GM12865 (cell line): ENCODE measurements around the gene UNC45B.

Experiments
- DNase-seq: peaks from one replicate; pipeline ENCODE4 v3.0.0; 2010; ENCODE audit warnings: low read depth
- H3K4me3 ChIP-seq: 2 replicates; pipeline ENCODE4 v1.5.1; 2011; ENCODE audit warnings: mild to moderate bottlenecking, low read depth, low read length, control low read depth
- CTCF ChIP-seq: IDR thresholded peaks from 2 replicates; pipeline ENCODE4 v1.5.1; 2011; ENCODE audit warnings: low read length, control low read depth, low read depth, inconsistent platforms; ENCODE audit not compliant: insufficient read depth; ENCODE audit errors: missing control alignments

The UNC45B gene

GRCh38 chr17:35162755-35163154 is 15.1 kb downstream of the UNC45B start:
- DNase-seq: no peak
- H3K4me3 ChIP-seq: no peak overlapping the region

GRCh38 chr17:35163886-35164285 is 16.3 kb downstream of the UNC45B start:
- DNase-seq: no peak

More at GRCh38 chr17:35162755-35163154, 15.1 kb downstream of the UNC45B start:
- TF ChIP-seq CTCF: no peak

GRCh38 chr17:35164716-35165115 is 17.1 kb downstream of the UNC45B start:
- no peak for TF ChIP-seq CTCF
- H3K4me3 ChIP-seq: no peak overlapping the region
- no peak for DNase-seq

More at GRCh38 chr17:35163886-35164285, 16.3 kb downstream of the UNC45B start:
- TF ChIP-seq CTCF: no peak
- H3K4me3 ChIP-seq: no peak overlapping the region

DNA sequence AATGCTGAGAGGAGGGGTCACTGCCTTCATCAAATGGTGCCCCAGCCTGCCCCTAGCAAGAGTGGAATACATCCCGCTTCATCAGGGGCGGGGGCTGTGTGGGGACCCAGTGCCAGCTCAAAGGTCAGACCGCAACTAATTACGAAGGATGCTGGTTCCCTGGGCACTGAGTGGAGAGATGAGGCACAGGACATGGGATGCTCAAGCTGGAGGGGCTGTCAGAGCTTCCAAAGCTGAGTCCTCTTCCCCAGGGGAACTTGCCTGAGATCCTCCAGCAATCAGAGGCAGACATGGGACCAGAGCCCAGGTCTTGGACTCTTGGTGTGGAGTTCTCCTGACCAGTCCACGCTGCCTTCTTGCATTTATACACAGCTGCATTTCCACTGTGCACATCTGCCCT is 18.9 kb downstream of the UNC45B start:
- no peak overlapping the region for H3K4me3 ChIP-seq
- TF ChIP-seq CTCF: no peak
- DNase-seq: no peak

GRCh38 chr17:35167046-35167445 is 19.4 kb downstream of the UNC45B start:
- no peak for DNase-seq
- TF ChIP-seq CTCF: no peak

DNA sequence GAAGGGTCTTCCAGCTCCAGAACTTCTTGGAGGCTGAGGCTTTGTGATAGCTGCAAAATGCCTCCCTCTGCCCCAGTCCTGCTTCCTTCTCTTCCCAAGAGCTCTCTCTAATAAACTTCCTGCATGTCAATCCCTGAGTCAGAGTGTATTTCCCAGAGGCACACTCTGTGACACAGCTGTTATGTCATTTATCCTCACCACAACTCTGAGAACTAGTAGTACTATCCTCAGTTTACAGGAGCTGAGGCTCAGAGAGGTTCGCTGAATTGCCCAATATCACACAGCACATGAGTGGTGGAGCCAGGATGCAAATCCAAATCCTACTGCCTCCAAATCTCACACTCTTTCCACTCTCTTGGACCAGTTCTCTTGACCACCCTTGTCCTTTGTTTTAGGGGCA is 20.0 kb downstream of the UNC45B start:
- no peak overlapping the region for H3K4me3 ChIP-seq
- DNase-seq: no peak
- no peak for TF ChIP-seq CTCF

More at GRCh38 chr17:35167046-35167445, 19.4 kb downstream of the UNC45B start:
- H3K4me3 ChIP-seq: no peak overlapping the region

- H3K4me3 ChIP-seq: no peak overlapping the region
- TF ChIP-seq CTCF: no peak
These were observed 22.3 kb downstream of the UNC45B start for GRCh38 chr17:35169835-35170363.

More at GRCh38 chr17:35169835-35170363, 22.3 kb downstream of the UNC45B start:
- no peak for DNase-seq
